CD14-positive monocyte (primary cell): Measurements from ENCODE around the gene AAMP. TPM values are rescaled to one million over a fixed set of nuclear protein-coding genes. Genes with fewer than 3 reads are reported as not detected.

Experiments used
- DNase-seq, 3 donors: peaks; one replicate each; pipeline ENCODE4 v3.0.0-alpha.2; 2011 to 2022
- H2AFZ ChIP-seq: 2 replicates; pipeline ENCODE4 v1.6.0; 2012; ENCODE audit warnings: mild to moderate bottlenecking, low read depth, low read length, inconsistent platforms; ENCODE audit not compliant: insufficient read depth, poor library complexity, severe bottlenecking
- H3K27ac ChIP-seq, 2 donors: 1 replicate in 1 of 2; 2 replicates in 1 of 2; pipeline ENCODE4 v1.5.1; 2012 to 2013; ENCODE audit warnings: low read length in 2 of 2, control low read depth in 1 of 2, inconsistent platforms in 1 of 2, low read depth in 1 of 2, mild to moderate bottlenecking in 1 of 2
- H3K27me3 ChIP-seq, 2 donors: one replicate each; pipeline versions ENCODE4 v1.6.0 to v1.6.1; 2011 to 2013; ENCODE audit warnings: low read length in 2 of 2; ENCODE audit not compliant: control insufficient read depth in 2 of 2, insufficient read depth in 2 of 2
- H3K36me3 ChIP-seq, 2 donors: replicated peaks in 1 of 2; 1 replicate in 1 of 2; 2 replicates in 1 of 2; pipeline versions ENCODE4 v1.5.1 to v1.6.1; 2012 to 2013; ENCODE audit warnings: low read length in 2 of 2, control low read depth in 1 of 2, inconsistent platforms in 1 of 2, mild to moderate bottlenecking in 1 of 2; ENCODE audit not compliant: insufficient read depth in 2 of 2, control insufficient read depth in 1 of 2
- H3K4me1 ChIP-seq, 2 donors: 1 replicate in 1 of 2; 2 replicates in 1 of 2; pipeline versions ENCODE4 v1.5.1 to v1.6.1; 2012 to 2013; ENCODE audit warnings: low read length in 2 of 2, control low read depth in 1 of 2, inconsistent platforms in 1 of 2, mild to moderate bottlenecking in 1 of 2, moderate library complexity in 1 of 2; ENCODE audit not compliant: insufficient read depth in 2 of 2, control insufficient read depth in 1 of 2
- H3K4me2 ChIP-seq: replicated peaks from 2 replicates; pipeline ENCODE3; 2012; ENCODE audit warnings: low read length, moderate library complexity, mild to moderate bottlenecking; ENCODE audit not compliant: poor library complexity, severe bottlenecking; ENCODE audit errors: extremely low read depth
- H3K4me3 ChIP-seq, 3 experiments: fragments of 200-600 bp in 1 of 3; sonication (generic) in 1 of 3; replicated peaks in 1 of 3; 1 replicate in 2 of 3; 2 replicates in 1 of 3; pipeline ENCODE4 v1.5.1; 2011 to 2013; ENCODE audit warnings: low read length in 3 of 3, mild to moderate bottlenecking in 3 of 3, control low read depth in 2 of 3, low read depth in 2 of 3, inconsistent platforms in 1 of 3, moderate library complexity in 1 of 3
- H3K79me2 ChIP-seq: 2 replicates; pipeline ENCODE4 v1.6.0; 2012; ENCODE audit warnings: mild to moderate bottlenecking, control low read depth, inconsistent platforms, low read length, moderate library complexity; ENCODE audit not compliant: insufficient read depth
- H3K9ac ChIP-seq: 2 replicates; pipeline ENCODE4 v1.6.0; 2017; ENCODE audit warnings: low read length, mild to moderate bottlenecking; ENCODE audit not compliant: insufficient read depth, poor library complexity, severe bottlenecking
- H3K9me3 ChIP-seq, 2 donors: replicated peaks in 1 of 2; 1 replicate in 1 of 2; 2 replicates in 1 of 2; pipeline versions ENCODE4 v1.5.1 to v1.6.1; 2012 to 2013; ENCODE audit warnings: low read length in 2 of 2, control low read depth in 1 of 2; ENCODE audit not compliant: control insufficient read depth in 1 of 2, insufficient read depth in 1 of 2
- H4K20me1 ChIP-seq: 2 replicates; pipeline ENCODE4 v1.6.0; 2012; ENCODE audit warnings: mild to moderate bottlenecking, low read length, control low read depth, moderate library complexity; ENCODE audit not compliant: insufficient read depth
- H3K27ac Mint-ChIP-seq, 7 donors: one replicate each; pipeline ENCODE4 v1.8.0; 2020; ENCODE audit warnings: mild to moderate bottlenecking in 7 of 7, mixed read lengths in 7 of 7, moderate library complexity in 6 of 7, inconsistent platforms in 2 of 7
- H3K27me3 Mint-ChIP-seq, 3 donors: one replicate each; pipeline ENCODE4 v1.8.0; 2021 to 2022; ENCODE audit warnings: low read depth in 3 of 3, mild to moderate bottlenecking in 3 of 3, mixed read lengths in 3 of 3, moderate library complexity in 3 of 3, inconsistent platforms in 1 of 3
- H3K36me3 Mint-ChIP-seq, 2 donors: one replicate each; pipeline ENCODE4 v1.8.0; 2020; ENCODE audit warnings: mixed read lengths in 2 of 2, inconsistent platforms in 1 of 2, mild to moderate bottlenecking in 1 of 2
- H3K4me1 Mint-ChIP-seq: one replicate; pipeline ENCODE4 v1.8.0; 2020; ENCODE audit warnings: mild to moderate bottlenecking, mixed read lengths
- H3K4me3 Mint-ChIP-seq, 2 donors: one replicate each; pipeline ENCODE4 v1.8.0; 2020; ENCODE audit warnings: mild to moderate bottlenecking in 2 of 2, mixed read lengths in 2 of 2, moderate library complexity in 1 of 2
- H3K9me3 Mint-ChIP-seq, 7 donors: one replicate each; pipeline ENCODE4 v1.8.0; 2020 to 2022; ENCODE audit warnings: mixed read lengths in 7 of 7, mild to moderate bottlenecking in 6 of 7, moderate library complexity in 6 of 7, inconsistent platforms in 2 of 7
- WGBS: methylation state at CpG from one replicate; pipeline ENCODE4 v1.1.5; 2013; ENCODE audit warnings: missing lambda C conversion rate; ENCODE audit not compliant: insufficient coverage; 5-methylcytosine and 5-hydroxymethylcytosine counted together
- intact Hi-C, 2 donors: fragments of 100-400 bp; cut with micrococcal nuclease; formaldehyde crosslinking; loops; one replicate each; pipeline versions ENCODE4 v1.15.0 to v1.15.1; 2023
- polyA plus RNA-seq, 3 donors: library from polyadenylated mRNA; depleted of rRNA in 1 of 3; unstranded in 2 of 3; stranded (reverse) in 1 of 3; fragments of 300-500 nt in 2 of 3; fragments of >200 nt in 1 of 3; fragmentation: Illumina TruSeq in 2 of 3; gene quantifications; 1 replicate in 2 of 3; 2 replicates in 1 of 3; pipeline ENCODE4 v1.2.3, GENCODE V29; 2012 to 2021
- TF ChIP-seq, protein P1 (sequence below): fragments of 200-600 bp; IDR thresholded peaks from one replicate; pipeline ENCODE4 v1.8.0; 2022; ENCODE audit warnings: antibody characterized with exemption, mild to moderate bottlenecking

AAMP gene
- polyA plus RNA-seq, 3 donors = 90.8 to 108 (median 98.7) TPM

DNA sequence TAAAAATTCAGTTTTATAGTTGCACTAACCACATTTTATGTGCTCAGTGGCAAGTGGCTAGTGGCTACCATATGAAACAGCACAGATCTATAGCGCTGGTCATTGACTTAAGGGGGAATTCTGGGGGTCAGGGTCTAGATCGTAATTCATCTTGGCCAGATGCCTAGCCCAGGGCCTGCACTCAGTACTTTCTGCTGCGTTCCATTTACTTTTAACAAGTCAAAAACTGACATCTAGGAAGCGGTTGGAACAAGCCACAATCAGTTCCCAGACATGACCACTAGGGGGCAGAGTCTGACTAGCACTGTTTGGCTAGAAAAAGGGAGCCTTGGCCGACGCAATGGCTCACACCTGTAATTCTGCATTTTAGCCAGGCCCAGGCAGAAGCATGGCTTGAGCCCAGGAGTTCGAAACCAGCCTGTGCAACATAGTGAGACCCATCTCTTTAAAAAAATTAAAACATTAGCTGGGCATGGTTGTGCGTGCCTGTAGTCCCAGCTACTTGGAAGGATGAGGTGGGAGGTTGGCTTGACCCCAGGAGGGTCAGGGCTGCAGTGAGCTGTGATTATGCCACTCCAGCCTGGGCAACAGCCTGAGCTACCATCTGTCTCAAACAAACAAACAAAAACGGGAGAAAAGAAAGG lies 31.4 kb upstream of the AAMP start:
- no peaks in the 10 kb centered on the region for H3K36me3 ChIP-seq
- no peaks in the 10 kb centered on the region for H3K36me3 Mint-ChIP-seq
- no peaks in the 10 kb centered on the region for H3K27me3 ChIP-seq
- H3K9me3 Mint-ChIP-seq = no peaks in the 10 kb centered on the region
- H3K9ac ChIP-seq = no peak overlapping the region
- peak; percentile 79 to 93 (median 84) for DNase-seq
- intact Hi-C loops = loop anchor here (2.0 kb wide), 2 partner anchors 56 to 58 kb away; partner anchors contain the start of gene CATIP (in 1 of the 2)
- WGBS = 0% methylated on average over 5 of the region's 9 CpGs
- H3K27ac Mint-ChIP-seq = peak overlapping the region in 5 of 7 donors; percentile 42 to 82 (median 66)
- H3K4me2 ChIP-seq = no peak overlapping the region
- H3K4me3 Mint-ChIP-seq = no peak overlapping the region
- no peaks in the 10 kb centered on the region for H3K9me3 ChIP-seq
- peaks cover 0 to 4% (median 0%) of the 10 kb centered on the region in 3 donors for H3K27me3 Mint-ChIP-seq
- no peak overlapping the region for H2AFZ ChIP-seq
- peaks cover 13% of the 10 kb centered on the region for H3K4me1 Mint-ChIP-seq
- peaks cover 2 to 8% of the 10 kb centered on the region in 2 donors for H3K4me1 ChIP-seq
- TF ChIP-seq, protein P1, sequence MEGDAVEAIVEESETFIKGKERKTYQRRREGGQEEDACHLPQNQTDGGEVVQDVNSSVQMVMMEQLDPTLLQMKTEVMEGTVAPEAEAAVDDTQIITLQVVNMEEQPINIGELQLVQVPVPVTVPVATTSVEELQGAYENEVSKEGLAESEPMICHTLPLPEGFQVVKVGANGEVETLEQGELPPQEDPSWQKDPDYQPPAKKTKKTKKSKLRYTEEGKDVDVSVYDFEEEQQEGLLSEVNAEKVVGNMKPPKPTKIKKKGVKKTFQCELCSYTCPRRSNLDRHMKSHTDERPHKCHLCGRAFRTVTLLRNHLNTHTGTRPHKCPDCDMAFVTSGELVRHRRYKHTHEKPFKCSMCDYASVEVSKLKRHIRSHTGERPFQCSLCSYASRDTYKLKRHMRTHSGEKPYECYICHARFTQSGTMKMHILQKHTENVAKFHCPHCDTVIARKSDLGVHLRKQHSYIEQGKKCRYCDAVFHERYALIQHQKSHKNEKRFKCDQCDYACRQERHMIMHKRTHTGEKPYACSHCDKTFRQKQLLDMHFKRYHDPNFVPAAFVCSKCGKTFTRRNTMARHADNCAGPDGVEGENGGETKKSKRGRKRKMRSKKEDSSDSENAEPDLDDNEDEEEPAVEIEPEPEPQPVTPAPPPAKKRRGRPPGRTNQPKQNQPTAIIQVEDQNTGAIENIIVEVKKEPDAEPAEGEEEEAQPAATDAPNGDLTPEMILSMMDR = peak; percentile 92
- H3K79me2 ChIP-seq = no peaks in the 10 kb centered on the region
- H3K4me3 ChIP-seq = no peak overlapping the region
- no peak overlapping the region for H3K27ac ChIP-seq
- no peaks in the 10 kb centered on the region for H4K20me1 ChIP-seq

DNA sequence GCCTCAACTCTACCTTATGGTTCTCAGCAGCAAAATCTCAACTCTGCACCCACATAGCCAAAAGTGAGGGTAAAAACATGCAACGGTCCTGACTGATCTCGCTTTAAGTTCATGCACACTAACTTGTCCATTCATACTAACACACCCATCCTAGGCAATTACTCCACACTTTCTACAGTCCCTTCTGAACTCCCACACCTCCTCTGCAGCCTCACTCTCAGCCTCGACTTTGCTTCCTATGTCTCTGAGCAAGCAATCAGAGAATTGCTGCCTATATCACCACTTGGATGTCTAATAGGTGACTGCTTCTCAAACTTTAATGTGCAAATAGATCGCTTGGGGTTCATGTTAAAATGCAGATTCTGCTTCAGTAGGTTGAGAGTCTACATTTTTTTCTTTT lies 30.2 kb upstream of the AAMP start:
- Histone ChIP-seq H3K4me2 (no peak overlapping the region), H4K20me1 (no peaks in the 10 kb centered on the region), H3K4me3 (no peak overlapping the region), H3K36me3 (no peaks in the 10 kb centered on the region), H3K9ac (no peak overlapping the region), H3K9me3 (no peaks in the 10 kb centered on the region), H3K27me3 (no peaks in the 10 kb centered on the region), H2AFZ (no peak overlapping the region), H3K79me2 (no peaks in the 10 kb centered on the region), H3K4me1 (peaks cover 2 to 8% of the 10 kb centered on the region in 2 donors), H3K27ac (no peak overlapping the region)
- no peak for DNase-seq
- peaks cover 10% of the 10 kb centered on the region for H3K4me1 Mint-ChIP-seq
- peaks cover 0 to 4% (median 2%) of the 10 kb centered on the region in 3 donors for H3K27me3 Mint-ChIP-seq
- TF ChIP-seq, protein P1 = no peak
- intact Hi-C loops = loop anchor here (2.0 kb wide), 2 partner anchors 57 to 59 kb away; partner anchors contain the start of gene CATIP (in 1 of the 2)
- H3K9me3 Mint-ChIP-seq = no peaks in the 10 kb centered on the region
- H3K4me3 Mint-ChIP-seq = no peak overlapping the region
- WGBS = 94% methylated on average over 2 of the region's 4 CpGs
- H3K27ac Mint-ChIP-seq = peak overlapping the region in 1 of 7 donors; percentile 19
- H3K36me3 Mint-ChIP-seq = no peaks in the 10 kb centered on the region
